Neural progenitor cell (in vitro differentiated cells): Measurements from ENCODE around the gene TXN2. TPM values are rescaled to one million over a fixed set of nuclear protein-coding genes. Genes with fewer than 3 reads are reported as not detected.
"Not testable (repeated sequence)": the region's sequence is repeated elsewhere in the genome, so short reads cannot be mapped to it uniquely, and the experiment has no call there.

Experiments used
- DNase-seq: peaks from one replicate; pipeline ENCODE4 v3.0.0-alpha.2; 2016; ENCODE audit warnings: low spot score
- H2AFZ ChIP-seq: fragments of 200-600 bp; sonication (generic); replicated peaks from 2 replicates; pipeline ENCODE4 v1.6.1; 2016; ENCODE audit warnings: antibody characterized with exemption
- H3F3A ChIP-seq: fragments of 200-600 bp; sonication (generic); 2 replicates; pipeline ENCODE4 v1.6.1; 2016; ENCODE audit warnings: antibody characterized with exemption, low read depth
- H3K27ac ChIP-seq: fragments of 200-600 bp; sonication (generic); 2 replicates; pipeline ENCODE4 v1.5.1; 2016; ENCODE audit warnings: mild to moderate bottlenecking
- H3K27me3 ChIP-seq: fragments of 200-600 bp; sonication (generic); 2 replicates; pipeline ENCODE4 v1.6.1; 2016; ENCODE audit warnings: mild to moderate bottlenecking, moderate library complexity
- H3K36me3 ChIP-seq: fragments of 200-600 bp; sonication (generic); 2 replicates; pipeline ENCODE4 v1.5.1; 2016
- H3K4me1 ChIP-seq: fragments of 200-600 bp; sonication (generic); 2 replicates; pipeline ENCODE4 v1.6.1; 2016; ENCODE audit warnings: mixed run types
- H3K4me2 ChIP-seq: fragments of 200-600 bp; sonication (generic); 2 replicates; pipeline ENCODE4 v1.6.1; 2016
- H3K4me3 ChIP-seq: fragments of 200-600 bp; sonication (generic); 2 replicates; pipeline ENCODE4 v1.5.1; 2016
- H3K79me2 ChIP-seq: fragments of 200-600 bp; sonication (generic); 2 replicates; pipeline ENCODE4 v1.6.1; 2016; ENCODE audit warnings: low read depth
- H3K9ac ChIP-seq: fragments of 200-600 bp; sonication (generic); 2 replicates; pipeline ENCODE4 v1.6.1; 2016
- H3K9me3 ChIP-seq: fragments of 200-600 bp; sonication (generic); 2 replicates; pipeline ENCODE4 v1.5.1; 2016; ENCODE audit warnings: low read depth
- H4K20me1 ChIP-seq: fragments of 200-600 bp; sonication (generic); 2 replicates; pipeline ENCODE4 v1.6.1; 2016; ENCODE audit warnings: low read depth
- H3K27ac Mint-ChIP-seq: 3 replicates; pipeline ENCODE4 v1.8.0; 2021; ENCODE audit warnings: mixed read lengths
- H3K27me3 Mint-ChIP-seq: 2 replicates; pipeline ENCODE4 v1.8.0; 2022; ENCODE audit warnings: low read depth, mild to moderate bottlenecking, inconsistent platforms, moderate library complexity, mixed read lengths; ENCODE audit not compliant: insufficient read depth
- H3K36me3 Mint-ChIP-seq: 3 replicates; pipeline ENCODE4 v1.8.0; 2021; ENCODE audit warnings: mixed read lengths
- H3K4me1 Mint-ChIP-seq: 3 replicates; pipeline ENCODE4 v1.8.0; 2021; ENCODE audit warnings: mixed read lengths
- H3K4me3 Mint-ChIP-seq: 3 replicates; pipeline ENCODE4 v1.8.0; 2021; ENCODE audit warnings: mild to moderate bottlenecking, moderate library complexity, mixed read lengths
- H3K9me3 Mint-ChIP-seq: 3 replicates; pipeline ENCODE4 v1.8.0; 2020; ENCODE audit warnings: mixed read lengths
- CTCF ChIP-seq: fragments of 200-600 bp; sonication (generic); IDR thresholded peaks from 2 replicates; pipeline ENCODE4 v1.5.1; 2017; ENCODE audit warnings: antibody characterized with exemption, mild to moderate bottlenecking
- EZH2 ChIP-seq: fragments of 200-600 bp; sonication (generic); IDR thresholded peaks from 2 replicates; pipeline ENCODE4 v1.6.1; 2017; ENCODE audit warnings: antibody characterized with exemption, mild to moderate bottlenecking, moderate library complexity
- EZH2phosphoT487 ChIP-seq: fragments of 200-600 bp; sonication (generic); IDR thresholded peaks from 2 replicates; pipeline ENCODE4 v1.6.1; 2017; ENCODE audit warnings: antibody characterized with exemption
- total RNA-seq: library from RNA; depleted of rRNA; stranded (reverse); fragments of >200 nt; gene quantifications from 2 replicates; pipeline ENCODE4 v1.2.3, GENCODE V29; 2015; ENCODE audit warnings: low replicate concordance

Gene TXN2
- total RNA-seq, 1 donor from 2014 or later: 19.8 TPM

- H3K27ac ChIP-seq: no peak overlapping the region
- H3K9me3 ChIP-seq: no peaks in the 10 kb centered on the region
- H3K27me3 Mint-ChIP-seq: peaks cover 7% of the 10 kb centered on the region
- H3K9me3 Mint-ChIP-seq: no peaks in the 10 kb centered on the region
- TF ChIP-seq EZH2phosphoT487: no peak
- no peak for TF ChIP-seq CTCF
- no peak for TF ChIP-seq EZH2
- no peak overlapping the region for H3K4me3 Mint-ChIP-seq
- peaks cover 33% of the 10 kb centered on the region for H3F3A ChIP-seq
- H2AFZ ChIP-seq: no peak overlapping the region
- H3K4me1 Mint-ChIP-seq: peaks cover 53% of the 10 kb centered on the region
- H3K79me2 ChIP-seq: no peaks in the 10 kb centered on the region
- DNase-seq: no peak
- no peaks in the 10 kb centered on the region for H3K36me3 Mint-ChIP-seq
- H3K4me1 ChIP-seq: peaks cover 40% of the 10 kb centered on the region
- H3K4me2 ChIP-seq: no peak overlapping the region
- H3K4me3 ChIP-seq: no peak overlapping the region
- no peaks in the 10 kb centered on the region for H4K20me1 ChIP-seq
- no peaks in the 10 kb centered on the region for H3K36me3 ChIP-seq
- H3K27me3 ChIP-seq: no peaks in the 10 kb centered on the region
- no peak overlapping the region for H3K9ac ChIP-seq
- H3K27ac Mint-ChIP-seq: no peak overlapping the region
These were observed 50.6 kb downstream of the TXN2 start for GRCh38 chr22:36430863-36431262.

GRCh38 chr22:36427952-36428351 is 53.5 kb downstream of the TXN2 start:
- not testable (repeated sequence) for H3K36me3 ChIP-seq, H3K79me2 ChIP-seq, H3K4me2 ChIP-seq, H3K9ac ChIP-seq, DNase-seq, H3K27ac ChIP-seq, H3K27me3 ChIP-seq, H2AFZ ChIP-seq, H4K20me1 ChIP-seq, H3K36me3 Mint-ChIP-seq, H3K4me3 ChIP-seq, H3K4me3 Mint-ChIP-seq, H3K27me3 Mint-ChIP-seq, H3K27ac Mint-ChIP-seq, H3K9me3 Mint-ChIP-seq, H3K9me3 ChIP-seq
- Histone ChIP-seq H3K4me1 (peaks cover 18% of the 10 kb centered on the region), H3F3A (peaks cover 23% of the 10 kb centered on the region)
- peaks cover 27% of the 10 kb centered on the region for H3K4me1 Mint-ChIP-seq

- Histone ChIP-seq H2AFZ (peak overlapping the region; percentile 85), H3K4me1 (peaks cover 9% of the 10 kb centered on the region), H3F3A (peaks cover 23% of the 10 kb centered on the region), H3K27ac (peak overlapping the region; percentile 74), H3K79me2 (no peaks in the 10 kb centered on the region), H3K4me3 (no peak overlapping the region), H4K20me1 (no peaks in the 10 kb centered on the region), H3K4me2 (peak overlapping the region; percentile 54), H3K27me3 (no peaks in the 10 kb centered on the region), H3K9me3 (no peaks in the 10 kb centered on the region), H3K36me3 (no peaks in the 10 kb centered on the region), H3K9ac (no peak overlapping the region)
- Mint-ChIP-seq H3K27ac (peak overlapping the region; percentile 85), H3K36me3 (no peaks in the 10 kb centered on the region), H3K4me3 (no peak overlapping the region), H3K27me3 (peaks cover 5% of the 10 kb centered on the region), H3K9me3 (no peaks in the 10 kb centered on the region), H3K4me1 (peaks cover 16% of the 10 kb centered on the region)
- DNase-seq: peak; percentile 49
- no peak for TF ChIP-seq CTCF
- no peak for TF ChIP-seq EZH2
- TF ChIP-seq EZH2phosphoT487: no peak
These were observed 55.4 kb downstream of the TXN2 start for GRCh38 chr22:36425977-36426523.

- no peak overlapping the region for H3K9ac ChIP-seq
- Mint-ChIP-seq H3K4me3 (no peak overlapping the region), H3K9me3 (no peaks in the 10 kb centered on the region), H3K4me1 (peaks cover 11% of the 10 kb centered on the region), H3K27me3 (peaks cover 3% of the 10 kb centered on the region), H3K36me3 (no peaks in the 10 kb centered on the region), H3K27ac (no peak overlapping the region)
- no peak overlapping the region for H3K4me2 ChIP-seq
- DNase-seq: no peak
- no peak overlapping the region for H3K4me3 ChIP-seq
- H3K4me1 ChIP-seq: peaks cover 9% of the 10 kb centered on the region
- H3K27ac ChIP-seq: no peak overlapping the region
- TF ChIP-seq EZH2phosphoT487: no peak
- TF ChIP-seq CTCF: no peak
- no peak for TF ChIP-seq EZH2
- no peaks in the 10 kb centered on the region for H3K9me3 ChIP-seq
- no peaks in the 10 kb centered on the region for H4K20me1 ChIP-seq
- peaks cover 26% of the 10 kb centered on the region for H3F3A ChIP-seq
- no peaks in the 10 kb centered on the region for H3K79me2 ChIP-seq
- H3K36me3 ChIP-seq: no peaks in the 10 kb centered on the region
- H2AFZ ChIP-seq: no peak overlapping the region
- no peaks in the 10 kb centered on the region for H3K27me3 ChIP-seq
These were observed 56.4 kb downstream of the TXN2 start for GRCh38 chr22:36424901-36425579.

GRCh38 chr22:36424466-36424865 is 57.0 kb downstream of the TXN2 start:
- H3K4me3 Mint-ChIP-seq, H3K9me3 Mint-ChIP-seq, H3K4me2 ChIP-seq, H3K4me3 ChIP-seq, H3K36me3 ChIP-seq, H3K27ac ChIP-seq, H4K20me1 ChIP-seq, DNase-seq, H3K9me3 ChIP-seq, H3K9ac ChIP-seq, H3K36me3 Mint-ChIP-seq, H3K27me3 Mint-ChIP-seq, H3K79me2 ChIP-seq, H3K27ac Mint-ChIP-seq, H3K27me3 ChIP-seq, H2AFZ ChIP-seq, H3K4me1 ChIP-seq: not testable (repeated sequence)
- peaks cover 29% of the 10 kb centered on the region for H3F3A ChIP-seq
- H3K4me1 Mint-ChIP-seq: peaks cover 14% of the 10 kb centered on the region
